Measurements from ENCODE around the gene ABITRAM. TPM values are rescaled to one million over a fixed set of nuclear protein-coding genes. Genes with fewer than 3 reads are reported as not detected.

The ABITRAM gene
- total RNA-seq, 4 donors from 2014 or later = 18.5 to 42.9 (median 19.1) TPM

DNA sequence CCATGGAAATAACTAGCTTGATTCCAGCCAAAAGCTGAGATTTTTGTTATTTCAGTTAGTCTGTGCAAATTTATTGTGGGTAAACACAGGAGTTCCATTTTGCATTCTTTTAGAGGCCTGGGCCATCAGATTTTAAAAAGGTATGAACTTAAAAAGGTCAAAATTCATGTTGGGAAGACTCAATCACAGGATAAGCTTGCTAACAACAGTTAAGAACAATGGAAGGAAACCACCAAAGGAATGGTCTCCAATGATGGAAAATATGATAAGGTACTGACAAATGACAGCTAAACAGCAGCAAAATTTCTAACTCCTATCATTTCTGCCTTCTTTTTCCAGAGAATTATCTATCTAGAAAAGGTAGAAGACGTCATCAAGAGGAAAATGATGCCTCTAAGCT lies 16.0 kb downstream of the ABITRAM start:
- H3K27ac ChIP-seq = no peak overlapping the region
- no peaks in the 10 kb centered on the region for H3K9me3 ChIP-seq
- H3K27me3 ChIP-seq = no peaks in the 10 kb centered on the region
- TF ChIP-seq, protein P1, sequence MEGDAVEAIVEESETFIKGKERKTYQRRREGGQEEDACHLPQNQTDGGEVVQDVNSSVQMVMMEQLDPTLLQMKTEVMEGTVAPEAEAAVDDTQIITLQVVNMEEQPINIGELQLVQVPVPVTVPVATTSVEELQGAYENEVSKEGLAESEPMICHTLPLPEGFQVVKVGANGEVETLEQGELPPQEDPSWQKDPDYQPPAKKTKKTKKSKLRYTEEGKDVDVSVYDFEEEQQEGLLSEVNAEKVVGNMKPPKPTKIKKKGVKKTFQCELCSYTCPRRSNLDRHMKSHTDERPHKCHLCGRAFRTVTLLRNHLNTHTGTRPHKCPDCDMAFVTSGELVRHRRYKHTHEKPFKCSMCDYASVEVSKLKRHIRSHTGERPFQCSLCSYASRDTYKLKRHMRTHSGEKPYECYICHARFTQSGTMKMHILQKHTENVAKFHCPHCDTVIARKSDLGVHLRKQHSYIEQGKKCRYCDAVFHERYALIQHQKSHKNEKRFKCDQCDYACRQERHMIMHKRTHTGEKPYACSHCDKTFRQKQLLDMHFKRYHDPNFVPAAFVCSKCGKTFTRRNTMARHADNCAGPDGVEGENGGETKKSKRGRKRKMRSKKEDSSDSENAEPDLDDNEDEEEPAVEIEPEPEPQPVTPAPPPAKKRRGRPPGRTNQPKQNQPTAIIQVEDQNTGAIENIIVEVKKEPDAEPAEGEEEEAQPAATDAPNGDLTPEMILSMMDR (IDR thresholded peaks at IDR 0.05) = no peak
- no peak for TF ChIP-seq POLR2A (IDR thresholded peaks at IDR 0.05)
- DNase-seq = no peak
- H3K4me3 ChIP-seq (replicated peaks in 1 of 3) = no peak overlapping the region
- 71 to 80% methylated on average over 1 of the region's 1 CpG for WGBS, 2 donors
- H3K36me3 ChIP-seq = peaks cover 0 to 4% of the 10 kb centered on the region in 2 donors
- H3K4me1 ChIP-seq = peaks cover 0 to 5% of the 10 kb centered on the region in 2 donors
- intact Hi-C loops (cut with DNase I) = no loop called here

DNA sequence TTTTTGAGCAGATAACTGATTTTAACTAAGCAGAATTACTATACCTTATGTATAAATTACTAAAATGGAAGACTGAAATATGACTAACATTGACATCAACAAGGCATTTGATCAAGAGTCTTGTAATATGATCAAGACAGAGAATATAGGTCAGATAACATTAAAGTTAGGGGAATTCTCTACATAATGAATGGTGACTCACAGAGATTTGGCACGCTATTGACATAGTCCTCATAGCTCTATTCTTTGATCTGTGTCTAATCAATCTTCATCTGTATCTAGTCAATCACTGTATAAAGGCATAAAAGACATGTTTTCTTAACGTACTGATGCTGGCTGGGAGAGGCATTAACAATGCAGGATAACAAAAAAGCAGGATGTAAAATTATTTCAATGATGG lies 17.4 kb downstream of the ABITRAM start:
- intact Hi-C loops (cut with DNase I) = no loop called here
- H3K36me3 ChIP-seq = peaks cover 0 to 4% of the 10 kb centered on the region in 2 donors

DNA sequence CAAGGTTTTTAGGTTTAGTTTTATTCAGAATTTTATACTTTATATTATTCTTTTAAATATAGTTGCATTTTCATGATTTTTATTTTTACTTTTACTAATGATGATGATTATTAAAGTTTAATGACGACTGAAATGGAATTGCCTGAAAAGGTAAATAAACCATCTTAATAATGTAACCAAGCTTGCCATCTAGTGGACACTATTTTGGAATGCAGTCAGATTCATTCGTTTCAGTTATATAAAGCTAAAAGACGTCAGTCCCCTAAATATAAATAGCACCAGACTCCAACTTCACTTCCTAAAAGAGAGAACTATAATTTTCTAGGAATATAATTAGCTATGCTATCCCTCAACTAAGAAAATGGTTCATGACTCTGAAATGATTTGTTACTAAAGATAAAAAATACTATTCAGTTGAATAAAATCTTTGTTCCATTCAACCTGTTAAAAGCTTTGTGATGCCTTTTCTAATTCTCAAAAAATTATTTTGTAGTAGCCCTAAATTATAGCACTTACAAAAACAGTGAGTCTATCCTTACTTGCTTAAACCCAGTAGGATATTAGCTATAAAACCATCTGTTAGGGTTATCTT lies 19.9 kb downstream of the ABITRAM start:
- H3K27me3 ChIP-seq = no peaks in the 10 kb centered on the region
- peak overlapping the region in 2 of 3 donors; percentile 21 to 47 for H3K27ac ChIP-seq
- DNase-seq = no peak
- intact Hi-C loops (cut with DNase I) = no loop called here
- peaks cover 5 to 17% of the 10 kb centered on the region in 2 donors for H3K4me1 ChIP-seq
- no peaks in the 10 kb centered on the region for H3K36me3 ChIP-seq
- no peak for TF ChIP-seq POLR2A (IDR thresholded peaks at IDR 0.05)
- TF ChIP-seq, protein P1 (IDR thresholded peaks at IDR 0.05) = peak; percentile 26 to 82 (median 60)
- H3K4me3 ChIP-seq (replicated peaks in 1 of 3) = no peak overlapping the region
- no peaks in the 10 kb centered on the region for H3K9me3 ChIP-seq
- 1 to 2% methylated on average over 3 of the region's 3 CpGs for WGBS, 2 donors

More for the DNA sequence above, 17.4 kb downstream of the ABITRAM start:
- Histone ChIP-seq H3K27ac (no peak overlapping the region), H3K9me3 (no peaks in the 10 kb centered on the region), H3K27me3 (no peaks in the 10 kb centered on the region), H3K4me3 (replicated peaks in 1 of 3) (no peak overlapping the region), H3K4me1 (peaks cover 0 to 5% of the 10 kb centered on the region in 2 donors)
- no peak for TF ChIP-seq POLR2A (IDR thresholded peaks at IDR 0.05)
- WGBS, 2 donors = 85 to 94% methylated on average over 2 of the region's 2 CpGs
- no peak for DNase-seq

DNA sequence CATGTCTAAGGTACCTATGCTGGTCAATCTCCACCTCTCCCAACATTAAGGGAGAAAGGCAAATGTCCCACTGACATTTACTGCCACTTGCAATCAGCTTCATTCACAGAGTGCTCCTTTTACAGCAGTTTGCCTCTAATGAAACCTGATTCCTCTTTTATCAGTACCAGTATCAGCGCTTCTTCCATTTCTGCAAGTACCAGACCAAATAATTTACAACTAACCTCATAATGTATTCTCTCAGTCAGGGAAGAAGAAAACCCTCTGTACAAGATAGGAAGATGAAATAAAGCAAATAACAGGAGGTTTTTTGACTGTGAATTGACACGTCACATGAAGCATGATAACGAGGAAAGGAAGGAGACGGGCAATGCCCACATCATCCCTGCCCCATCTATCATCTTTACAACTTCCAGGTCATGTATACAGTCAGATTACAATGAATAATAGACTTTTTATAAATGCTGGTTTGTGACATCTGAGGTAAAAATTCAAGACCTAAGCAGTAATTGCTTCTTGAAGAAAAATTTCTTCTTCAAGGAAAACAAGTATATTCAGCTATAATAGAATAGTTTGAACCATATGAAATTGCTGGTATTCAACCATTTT lies 21.9 kb downstream of the ABITRAM start:
- intact Hi-C loops (cut with DNase I) = no loop called here

DNA sequence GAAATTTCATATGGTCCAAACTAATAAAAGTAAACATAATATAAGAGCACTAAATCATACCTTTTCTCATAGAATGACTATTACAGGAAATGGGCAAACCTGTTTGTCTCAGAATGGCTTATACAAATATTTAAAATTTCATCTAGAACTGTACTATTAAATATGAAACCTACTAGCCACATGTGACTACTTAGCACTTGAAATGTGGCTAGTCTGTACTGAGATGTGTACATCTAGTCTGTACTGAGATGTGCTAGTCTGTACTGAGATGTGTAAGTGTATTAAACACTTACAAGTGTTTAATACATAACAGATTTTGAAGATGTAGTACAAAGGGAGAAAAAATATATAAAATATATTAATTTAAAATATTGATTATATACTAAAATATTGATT lies 22.4 kb downstream of the ABITRAM start:
- no peak for DNase-seq
- H3K4me1 ChIP-seq = peaks cover 17 to 29% of the 10 kb centered on the region in 2 donors
- H3K27ac ChIP-seq = no peak overlapping the region
- no peak overlapping the region for H3K4me3 ChIP-seq (replicated peaks in 1 of 3)
- intact Hi-C loops (cut with DNase I) = no loop called here
- H3K36me3 ChIP-seq = no peaks in the 10 kb centered on the region
- TF ChIP-seq POLR2A (IDR thresholded peaks at IDR 0.05) = no peak
- TF ChIP-seq, protein P1 (IDR thresholded peaks at IDR 0.05) = no peak
- no peaks in the 10 kb centered on the region for H3K27me3 ChIP-seq
- no peaks in the 10 kb centered on the region for H3K9me3 ChIP-seq

More for the DNA sequence above, 21.9 kb downstream of the ABITRAM start:
- H3K4me1 ChIP-seq = peaks cover 12 to 24% of the 10 kb centered on the region in 2 donors
- H3K27me3 ChIP-seq = no peaks in the 10 kb centered on the region
- no peak overlapping the region for H3K27ac ChIP-seq
- WGBS, 2 donors = 93 to 97% methylated on average over 4 of the region's 4 CpGs
- TF ChIP-seq, protein P1 (IDR thresholded peaks at IDR 0.05) = no peak
- no peak for TF ChIP-seq POLR2A (IDR thresholded peaks at IDR 0.05)
- DNase-seq = no peak
- H3K9me3 ChIP-seq = no peaks in the 10 kb centered on the region
- H3K4me3 ChIP-seq (replicated peaks in 1 of 3) = no peak overlapping the region
- H3K36me3 ChIP-seq = no peaks in the 10 kb centered on the region
